Uterus (tissue), 2 donors: ENCODE data around the gene NT5C2.

Experiments used
- CTCF ChIP-seq, 4 experiments: fragments of 200-600 bp in 2 of 4; fragments of 450-650 bp in 2 of 4; sonication (generic) in 2 of 4; IDR thresholded peaks; one replicate each; pipeline ENCODE4 v1.5.1; 2016 to 2019; ENCODE audit warnings: antibody characterized with exemption in 4 of 4, mild to moderate bottlenecking in 2 of 4, moderate library complexity in 1 of 4
- POLR2A ChIP-seq, 2 donors: fragments of 450-650 bp; IDR thresholded peaks; one replicate each; pipeline ENCODE4 v1.6.1; 2016; ENCODE audit warnings: antibody characterized with exemption in 2 of 2, mild to moderate bottlenecking in 1 of 2, moderate library complexity in 1 of 2

GRCh38 chr10:103083977-103084320, 109.1 kb downstream of the NT5C2 start:
- TF ChIP-seq CTCF (IDR thresholded peaks at IDR 0.05) = no peak
- TF ChIP-seq POLR2A (IDR thresholded peaks at IDR 0.05) = no peak
